Neural cell (in vitro differentiated cells): ENCODE measurements around the gene MARVELD3. TPM values are rescaled to one million over a fixed set of nuclear protein-coding genes. Genes with fewer than 3 reads are reported as not detected.

Experiments
- H2AFZ ChIP-seq: fragments of 200-600, 300-800 bp; sonication (generic), shearing (Covaris generic); 2 replicates; pipeline ENCODE4 v1.6.0; 2014; ENCODE audit warnings: low read depth, mild to moderate bottlenecking, antibody characterized with exemption, low read length, moderate library complexity
- H3F3A ChIP-seq: fragments of 200-600 bp; shearing (Covaris generic); 2 replicates; pipeline ENCODE4 v1.6.1; 2016; ENCODE audit warnings: mild to moderate bottlenecking, moderate library complexity, mixed read lengths, antibody characterized with exemption, low read length; ENCODE audit not compliant: insufficient read depth, poor library complexity, severe bottlenecking
- H3K27ac ChIP-seq: fragments of 200-600, 300-800 bp; sonication (generic), shearing (Covaris generic); 2 replicates; pipeline ENCODE4 v1.5.1; 2014; ENCODE audit warnings: mild to moderate bottlenecking, low read length, moderate library complexity
- H3K27me3 ChIP-seq: fragments of 300-800, 200-600 bp; sonication (generic), shearing (Covaris generic); 2 replicates; pipeline ENCODE4 v1.6.0; 2014; ENCODE audit warnings: mild to moderate bottlenecking, low read depth, low read length, moderate library complexity; ENCODE audit not compliant: insufficient read depth
- H3K36me3 ChIP-seq: fragments of 300-800, 200-600 bp; sonication (generic), shearing (Covaris generic); 2 replicates; pipeline ENCODE4 v1.5.1; 2014; ENCODE audit warnings: mild to moderate bottlenecking, antibody characterized with exemption, low read length, moderate library complexity; ENCODE audit not compliant: insufficient read depth
- H3K4me2 ChIP-seq: fragments of 300-800, 200-600 bp; sonication (generic), shearing (Covaris generic); 2 replicates; pipeline ENCODE4 v1.6.0; 2014; ENCODE audit warnings: mild to moderate bottlenecking, low read length
- H3K4me3 ChIP-seq: fragments of 300-800, 200-600 bp; sonication (generic), shearing (Covaris generic); 2 replicates; pipeline ENCODE4 v1.5.1; 2014; ENCODE audit warnings: mild to moderate bottlenecking, low read length, moderate library complexity
- H3K79me2 ChIP-seq: fragments of 200-600 bp; shearing (Covaris generic); replicated peaks from 2 replicates; pipeline ENCODE4 v1.6.0; 2014; ENCODE audit warnings: mild to moderate bottlenecking, low read length, moderate library complexity; ENCODE audit not compliant: insufficient read depth
- H3K9ac ChIP-seq: fragments of 300-800, 200-600 bp; sonication (generic), shearing (Covaris generic); 2 replicates; pipeline ENCODE4 v1.6.1; 2016; ENCODE audit warnings: mild to moderate bottlenecking, low read length, mixed read lengths
- H3K9me2 ChIP-seq: fragments of 200-600 bp; shearing (Covaris generic); 2 replicates; pipeline ENCODE4 v1.6.1; 2016; ENCODE audit warnings: mild to moderate bottlenecking, low read length, mixed read lengths; ENCODE audit not compliant: insufficient read depth
- H3K9me3 ChIP-seq: fragments of 200-600, 300-800 bp; sonication (generic), shearing (Covaris generic); 2 replicates; pipeline ENCODE4 v1.6.1; 2016; ENCODE audit warnings: mild to moderate bottlenecking, mixed run types, low read length, moderate library complexity, mixed read lengths
- H4K20me1 ChIP-seq: fragments of 200-600 bp; shearing (Covaris generic); 2 replicates; pipeline ENCODE4 v1.6.1; 2016; ENCODE audit warnings: mild to moderate bottlenecking, mixed run types; ENCODE audit not compliant: insufficient read depth
- EP300 ChIP-seq: fragments of 450-650 bp; conservative IDR thresholded peaks from 2 replicates; pipeline ENCODE4 v1.6.1; 2014; ENCODE audit warnings: antibody characterized with exemption, mild to moderate bottlenecking, moderate library complexity; ENCODE audit not compliant: poor library complexity, severe bottlenecking
- EZH2 ChIP-seq: fragments of 200-600, 300-800 bp; shearing (Covaris generic), sonication (generic); IDR thresholded peaks from 2 replicates; pipeline ENCODE4 v1.6.1; 2014; ENCODE audit warnings: antibody characterized with exemption, low read length, borderline replicate concordance, mild to moderate bottlenecking; ENCODE audit not compliant: insufficient read depth, poor library complexity, severe bottlenecking
- MXI1 ChIP-seq: fragments of 450-650 bp; conservative IDR thresholded peaks from 2 replicates; pipeline ENCODE4 v1.6.1; 2014; ENCODE audit warnings: antibody characterized with exemption, mild to moderate bottlenecking; ENCODE audit not compliant: poor library complexity, severe bottlenecking
- POLR2AphosphoS5 ChIP-seq: IDR thresholded peaks from 2 replicates; pipeline ENCODE4 v1.6.1; 2012
- RAD21 ChIP-seq: fragments of 450-650 bp; conservative IDR thresholded peaks from 2 replicates; pipeline ENCODE4 v1.6.1; 2014; ENCODE audit warnings: antibody characterized with exemption, mild to moderate bottlenecking, moderate library complexity
- REST ChIP-seq: IDR thresholded peaks from 2 replicates; pipeline ENCODE4 v1.6.1; 2012; ENCODE audit warnings: borderline replicate concordance
- SMC3 ChIP-seq: fragments of 450-650 bp; conservative IDR thresholded peaks from 2 replicates; pipeline ENCODE4 v1.6.1; 2014; ENCODE audit warnings: antibody characterized with exemption, mild to moderate bottlenecking, moderate library complexity; ENCODE audit not compliant: poor library complexity
- TAF1 ChIP-seq: IDR thresholded peaks from 2 replicates; pipeline ENCODE4 v1.6.1; 2012; ENCODE audit warnings: low read depth
- polyA plus RNA-seq: library from polyadenylated mRNA; depleted of rRNA; stranded (reverse); fragments of >200 nt; gene quantifications from 2 replicates; pipeline ENCODE4 v1.2.3, GENCODE V29; 2014
- TF ChIP-seq, protein P1 (sequence below): fragments of 450-650 bp; IDR thresholded peaks from 2 replicates; pipeline ENCODE4 v1.5.1; 2014; ENCODE audit warnings: antibody characterized with exemption, mild to moderate bottlenecking, moderate library complexity; ENCODE audit not compliant: poor library complexity, severe bottlenecking

The MARVELD3 gene
- polyA plus RNA-seq, 1 donor from 2014 or later: not detected

- H3K9me3 ChIP-seq: no peaks in the 10 kb centered on the region
- no peaks in the 10 kb centered on the region for H3K27me3 ChIP-seq
- H3F3A ChIP-seq: no peaks in the 10 kb centered on the region
- no peak overlapping the region for H3K4me2 ChIP-seq
- peaks cover 16% of the 10 kb centered on the region for H3K36me3 ChIP-seq
- H3K9ac ChIP-seq: no peak overlapping the region
- no peaks in the 10 kb centered on the region for H3K79me2 ChIP-seq
- TF ChIP-seq EP300: no peak
- no peak for TF ChIP-seq REST
- no peak for TF ChIP-seq SMC3
- TF ChIP-seq, protein P1, sequence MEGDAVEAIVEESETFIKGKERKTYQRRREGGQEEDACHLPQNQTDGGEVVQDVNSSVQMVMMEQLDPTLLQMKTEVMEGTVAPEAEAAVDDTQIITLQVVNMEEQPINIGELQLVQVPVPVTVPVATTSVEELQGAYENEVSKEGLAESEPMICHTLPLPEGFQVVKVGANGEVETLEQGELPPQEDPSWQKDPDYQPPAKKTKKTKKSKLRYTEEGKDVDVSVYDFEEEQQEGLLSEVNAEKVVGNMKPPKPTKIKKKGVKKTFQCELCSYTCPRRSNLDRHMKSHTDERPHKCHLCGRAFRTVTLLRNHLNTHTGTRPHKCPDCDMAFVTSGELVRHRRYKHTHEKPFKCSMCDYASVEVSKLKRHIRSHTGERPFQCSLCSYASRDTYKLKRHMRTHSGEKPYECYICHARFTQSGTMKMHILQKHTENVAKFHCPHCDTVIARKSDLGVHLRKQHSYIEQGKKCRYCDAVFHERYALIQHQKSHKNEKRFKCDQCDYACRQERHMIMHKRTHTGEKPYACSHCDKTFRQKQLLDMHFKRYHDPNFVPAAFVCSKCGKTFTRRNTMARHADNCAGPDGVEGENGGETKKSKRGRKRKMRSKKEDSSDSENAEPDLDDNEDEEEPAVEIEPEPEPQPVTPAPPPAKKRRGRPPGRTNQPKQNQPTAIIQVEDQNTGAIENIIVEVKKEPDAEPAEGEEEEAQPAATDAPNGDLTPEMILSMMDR: no peak
- TF ChIP-seq EZH2: no peak
- TF ChIP-seq RAD21: no peak
- no peak for TF ChIP-seq POLR2AphosphoS5
- TF ChIP-seq TAF1: no peak
- TF ChIP-seq MXI1: no peak
- H3K4me3 ChIP-seq: no peak overlapping the region
- H4K20me1 ChIP-seq: no peaks in the 10 kb centered on the region
- no peaks in the 10 kb centered on the region for H3K9me2 ChIP-seq
- no peak overlapping the region for H3K27ac ChIP-seq
- H2AFZ ChIP-seq: no peak overlapping the region
These were observed 44.0 kb downstream of the MARVELD3 start for GRCh38 chr16:71669926-71670536.

- TF ChIP-seq TAF1: no peak
- no peak for TF ChIP-seq EP300
- TF ChIP-seq, protein P1: no peak
- TF ChIP-seq POLR2AphosphoS5: no peak
- no peak for TF ChIP-seq MXI1
- no peak for TF ChIP-seq REST
- TF ChIP-seq EZH2: no peak
These were observed 44.6 kb downstream of the MARVELD3 start for GRCh38 chr16:71670537-71670936.

More at GRCh38 chr16:71670537-71670936, 44.6 kb downstream of the MARVELD3 start:
- H3K27ac ChIP-seq: no peak overlapping the region
- no peaks in the 10 kb centered on the region for H3K27me3 ChIP-seq
- H3K9me2 ChIP-seq: no peaks in the 10 kb centered on the region
- no peak overlapping the region for H3K9ac ChIP-seq
- no peaks in the 10 kb centered on the region for H3K9me3 ChIP-seq
- H3K36me3 ChIP-seq: peaks cover 16% of the 10 kb centered on the region
- no peaks in the 10 kb centered on the region for H4K20me1 ChIP-seq
- H3F3A ChIP-seq: no peaks in the 10 kb centered on the region
- no peak overlapping the region for H3K4me3 ChIP-seq
- H3K79me2 ChIP-seq: no peaks in the 10 kb centered on the region
- no peak overlapping the region for H2AFZ ChIP-seq
- H3K4me2 ChIP-seq: no peak overlapping the region
